ENCODE measurements around the gene TMEM11.

GRCh38 chr17:21218831-21219380 lies 4.9 kb upstream of the TMEM11 start:
- TF ChIP-seq, protein P1, sequence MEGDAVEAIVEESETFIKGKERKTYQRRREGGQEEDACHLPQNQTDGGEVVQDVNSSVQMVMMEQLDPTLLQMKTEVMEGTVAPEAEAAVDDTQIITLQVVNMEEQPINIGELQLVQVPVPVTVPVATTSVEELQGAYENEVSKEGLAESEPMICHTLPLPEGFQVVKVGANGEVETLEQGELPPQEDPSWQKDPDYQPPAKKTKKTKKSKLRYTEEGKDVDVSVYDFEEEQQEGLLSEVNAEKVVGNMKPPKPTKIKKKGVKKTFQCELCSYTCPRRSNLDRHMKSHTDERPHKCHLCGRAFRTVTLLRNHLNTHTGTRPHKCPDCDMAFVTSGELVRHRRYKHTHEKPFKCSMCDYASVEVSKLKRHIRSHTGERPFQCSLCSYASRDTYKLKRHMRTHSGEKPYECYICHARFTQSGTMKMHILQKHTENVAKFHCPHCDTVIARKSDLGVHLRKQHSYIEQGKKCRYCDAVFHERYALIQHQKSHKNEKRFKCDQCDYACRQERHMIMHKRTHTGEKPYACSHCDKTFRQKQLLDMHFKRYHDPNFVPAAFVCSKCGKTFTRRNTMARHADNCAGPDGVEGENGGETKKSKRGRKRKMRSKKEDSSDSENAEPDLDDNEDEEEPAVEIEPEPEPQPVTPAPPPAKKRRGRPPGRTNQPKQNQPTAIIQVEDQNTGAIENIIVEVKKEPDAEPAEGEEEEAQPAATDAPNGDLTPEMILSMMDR (IDR thresholded peaks at IDR 0.05 in 8 of 11, conservative IDR thresholded peaks at IDR 0.05 in 3 of 11): no peak
- TF ChIP-seq POLR2AphosphoS5 (IDR thresholded peaks at IDR 0.05): no peak
